Neural progenitor cell (in vitro differentiated cells): Measurements from ENCODE around the gene TPST2. TPM values are rescaled to one million over a fixed set of nuclear protein-coding genes. Genes with fewer than 3 reads are reported as not detected.

Source experiments
- DNase-seq: peaks from one replicate; pipeline ENCODE4 v3.0.0-alpha.2; 2016; ENCODE audit warnings: low spot score
- H2AFZ ChIP-seq: fragments of 200-600 bp; sonication (generic); replicated peaks from 2 replicates; pipeline ENCODE4 v1.6.1; 2016; ENCODE audit warnings: antibody characterized with exemption
- H3F3A ChIP-seq: fragments of 200-600 bp; sonication (generic); 2 replicates; pipeline ENCODE4 v1.6.1; 2016; ENCODE audit warnings: antibody characterized with exemption, low read depth
- H3K27ac ChIP-seq: fragments of 200-600 bp; sonication (generic); 2 replicates; pipeline ENCODE4 v1.5.1; 2016; ENCODE audit warnings: mild to moderate bottlenecking
- H3K27me3 ChIP-seq: fragments of 200-600 bp; sonication (generic); 2 replicates; pipeline ENCODE4 v1.6.1; 2016; ENCODE audit warnings: mild to moderate bottlenecking, moderate library complexity
- H3K36me3 ChIP-seq: fragments of 200-600 bp; sonication (generic); 2 replicates; pipeline ENCODE4 v1.5.1; 2016
- H3K4me1 ChIP-seq: fragments of 200-600 bp; sonication (generic); 2 replicates; pipeline ENCODE4 v1.6.1; 2016; ENCODE audit warnings: mixed run types
- H3K4me2 ChIP-seq: fragments of 200-600 bp; sonication (generic); 2 replicates; pipeline ENCODE4 v1.6.1; 2016
- H3K4me3 ChIP-seq: fragments of 200-600 bp; sonication (generic); 2 replicates; pipeline ENCODE4 v1.5.1; 2016
- H3K79me2 ChIP-seq: fragments of 200-600 bp; sonication (generic); 2 replicates; pipeline ENCODE4 v1.6.1; 2016; ENCODE audit warnings: low read depth
- H3K9ac ChIP-seq: fragments of 200-600 bp; sonication (generic); 2 replicates; pipeline ENCODE4 v1.6.1; 2016
- H3K9me3 ChIP-seq: fragments of 200-600 bp; sonication (generic); 2 replicates; pipeline ENCODE4 v1.5.1; 2016; ENCODE audit warnings: low read depth
- H4K20me1 ChIP-seq: fragments of 200-600 bp; sonication (generic); 2 replicates; pipeline ENCODE4 v1.6.1; 2016; ENCODE audit warnings: low read depth
- H3K27ac Mint-ChIP-seq: 3 replicates; pipeline ENCODE4 v1.8.0; 2021; ENCODE audit warnings: mixed read lengths
- H3K27me3 Mint-ChIP-seq: 2 replicates; pipeline ENCODE4 v1.8.0; 2022; ENCODE audit warnings: low read depth, mild to moderate bottlenecking, inconsistent platforms, moderate library complexity, mixed read lengths; ENCODE audit not compliant: insufficient read depth
- H3K36me3 Mint-ChIP-seq: 3 replicates; pipeline ENCODE4 v1.8.0; 2021; ENCODE audit warnings: mixed read lengths
- H3K4me1 Mint-ChIP-seq: 3 replicates; pipeline ENCODE4 v1.8.0; 2021; ENCODE audit warnings: mixed read lengths
- H3K4me3 Mint-ChIP-seq: 3 replicates; pipeline ENCODE4 v1.8.0; 2021; ENCODE audit warnings: mild to moderate bottlenecking, moderate library complexity, mixed read lengths
- H3K9me3 Mint-ChIP-seq: 3 replicates; pipeline ENCODE4 v1.8.0; 2020; ENCODE audit warnings: mixed read lengths
- EZH2 ChIP-seq: fragments of 200-600 bp; sonication (generic); IDR thresholded peaks from 2 replicates; pipeline ENCODE4 v1.6.1; 2017; ENCODE audit warnings: antibody characterized with exemption, mild to moderate bottlenecking, moderate library complexity
- EZH2phosphoT487 ChIP-seq: fragments of 200-600 bp; sonication (generic); IDR thresholded peaks from 2 replicates; pipeline ENCODE4 v1.6.1; 2017; ENCODE audit warnings: antibody characterized with exemption
- total RNA-seq: library from RNA; depleted of rRNA; stranded (reverse); fragments of >200 nt; gene quantifications from 2 replicates; pipeline ENCODE4 v1.2.3, GENCODE V29; 2015; ENCODE audit warnings: low replicate concordance
- TF ChIP-seq, protein P1 (sequence below): fragments of 200-600 bp; sonication (generic); IDR thresholded peaks from 2 replicates; pipeline ENCODE4 v1.5.1; 2017; ENCODE audit warnings: antibody characterized with exemption, mild to moderate bottlenecking

The TPST2 gene
- total RNA-seq, 1 donor from 2014 or later = 31.7 TPM

DNA sequence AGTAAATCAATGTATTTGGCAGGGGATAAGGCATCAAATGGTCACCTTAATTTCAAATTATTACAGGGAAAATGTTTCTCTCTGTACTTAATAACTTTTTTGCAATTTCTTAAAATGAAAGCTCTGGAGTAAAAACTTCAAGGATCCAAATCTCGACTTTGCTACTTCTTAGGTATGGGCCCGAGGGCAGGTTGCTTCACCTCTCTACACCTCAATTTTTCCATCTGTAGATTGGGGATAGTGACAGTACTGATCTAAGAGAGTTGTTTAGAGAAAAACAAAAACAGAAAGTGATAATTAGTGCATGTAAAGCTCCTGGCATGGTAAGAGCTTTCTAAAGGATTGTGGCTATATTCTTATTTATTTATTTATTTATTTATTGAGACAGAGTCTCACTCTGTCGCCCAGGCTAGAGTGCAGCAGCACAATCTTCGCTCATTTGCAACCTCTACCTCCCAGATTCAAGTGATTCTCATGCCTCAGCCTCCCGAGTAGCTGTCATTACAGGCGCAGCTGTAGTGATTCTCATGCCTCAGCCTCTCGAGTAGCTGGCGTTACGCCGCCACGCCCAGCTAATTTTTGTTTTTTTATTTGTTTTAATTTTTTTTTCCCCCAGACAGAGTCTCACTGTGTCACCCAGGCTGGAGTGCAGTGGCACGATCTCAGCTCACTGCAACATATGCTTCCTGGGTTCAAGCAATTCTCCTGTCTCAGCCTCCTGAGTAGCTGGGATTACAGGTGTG, 75.3 kb downstream of the TPST2 start:
- Histone ChIP-seq H2AFZ (no peak overlapping the region), H3K79me2 (peaks cover 33% of the 10 kb centered on the region), H3K9me3 (no peaks in the 10 kb centered on the region), H3K27me3 (no peaks in the 10 kb centered on the region), H3F3A (peaks cover 10% of the 10 kb centered on the region), H3K36me3 (no peaks in the 10 kb centered on the region), H3K4me2 (no peak overlapping the region), H3K4me3 (no peak overlapping the region), H3K9ac (no peak overlapping the region), H3K27ac (no peak overlapping the region), H4K20me1 (no peaks in the 10 kb centered on the region), H3K4me1 (peaks cover 15% of the 10 kb centered on the region)
- DNase-seq = no peak
- peaks cover 3% of the 10 kb centered on the region for H3K36me3 Mint-ChIP-seq
- H3K4me1 Mint-ChIP-seq = peaks cover 35% of the 10 kb centered on the region
- no peak overlapping the region for H3K27ac Mint-ChIP-seq
- no peak overlapping the region for H3K4me3 Mint-ChIP-seq
- H3K9me3 Mint-ChIP-seq = no peaks in the 10 kb centered on the region
- TF ChIP-seq EZH2phosphoT487 = no peak
- no peak for TF ChIP-seq EZH2
- TF ChIP-seq, protein P1, sequence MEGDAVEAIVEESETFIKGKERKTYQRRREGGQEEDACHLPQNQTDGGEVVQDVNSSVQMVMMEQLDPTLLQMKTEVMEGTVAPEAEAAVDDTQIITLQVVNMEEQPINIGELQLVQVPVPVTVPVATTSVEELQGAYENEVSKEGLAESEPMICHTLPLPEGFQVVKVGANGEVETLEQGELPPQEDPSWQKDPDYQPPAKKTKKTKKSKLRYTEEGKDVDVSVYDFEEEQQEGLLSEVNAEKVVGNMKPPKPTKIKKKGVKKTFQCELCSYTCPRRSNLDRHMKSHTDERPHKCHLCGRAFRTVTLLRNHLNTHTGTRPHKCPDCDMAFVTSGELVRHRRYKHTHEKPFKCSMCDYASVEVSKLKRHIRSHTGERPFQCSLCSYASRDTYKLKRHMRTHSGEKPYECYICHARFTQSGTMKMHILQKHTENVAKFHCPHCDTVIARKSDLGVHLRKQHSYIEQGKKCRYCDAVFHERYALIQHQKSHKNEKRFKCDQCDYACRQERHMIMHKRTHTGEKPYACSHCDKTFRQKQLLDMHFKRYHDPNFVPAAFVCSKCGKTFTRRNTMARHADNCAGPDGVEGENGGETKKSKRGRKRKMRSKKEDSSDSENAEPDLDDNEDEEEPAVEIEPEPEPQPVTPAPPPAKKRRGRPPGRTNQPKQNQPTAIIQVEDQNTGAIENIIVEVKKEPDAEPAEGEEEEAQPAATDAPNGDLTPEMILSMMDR = no peak
- peaks cover 7% of the 10 kb centered on the region for H3K27me3 Mint-ChIP-seq

DNA sequence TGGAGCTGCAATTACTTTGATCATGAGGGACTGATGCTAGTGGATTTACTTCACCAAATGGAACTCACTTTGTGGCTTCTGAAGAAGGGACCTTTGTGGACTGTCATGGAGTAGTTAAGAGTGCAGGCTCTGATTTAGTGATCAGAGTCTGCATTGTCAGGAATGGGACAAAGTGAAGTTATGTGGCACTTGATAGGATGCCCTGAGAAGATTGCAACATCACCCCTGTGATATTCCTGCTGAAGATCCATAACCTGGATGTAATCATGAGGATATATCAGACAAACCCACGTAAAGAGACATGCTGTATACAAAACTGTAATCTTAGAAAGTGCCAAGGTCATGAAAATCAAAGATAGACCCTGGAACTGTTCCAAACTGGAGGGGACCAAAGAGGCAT, 76.1 kb downstream of the TPST2 start:
- Histone ChIP-seq H3F3A (peaks cover 10% of the 10 kb centered on the region), H3K79me2 (peaks cover 33% of the 10 kb centered on the region), H3K27ac (no peak overlapping the region), H3K27me3 (no peaks in the 10 kb centered on the region), H3K4me1 (peaks cover 15% of the 10 kb centered on the region), H3K9me3 (no peaks in the 10 kb centered on the region), H3K9ac (peak overlapping the region; percentile 78), H3K4me3 (peak overlapping the region; percentile 90), H4K20me1 (no peaks in the 10 kb centered on the region), H3K4me2 (peak overlapping the region; percentile 100), H3K36me3 (no peaks in the 10 kb centered on the region), H2AFZ (no peak overlapping the region)
- TF ChIP-seq EZH2 (no peak), EZH2phosphoT487 (no peak)
- TF ChIP-seq, protein P1 = no peak
- Mint-ChIP-seq H3K27me3 (peaks cover 11% of the 10 kb centered on the region), H3K27ac (no peak overlapping the region), H3K4me1 (peaks cover 35% of the 10 kb centered on the region), H3K9me3 (no peaks in the 10 kb centered on the region), H3K36me3 (peaks cover 9% of the 10 kb centered on the region), H3K4me3 (peak overlapping the region; percentile 100)
- DNase-seq = no peak

DNA sequence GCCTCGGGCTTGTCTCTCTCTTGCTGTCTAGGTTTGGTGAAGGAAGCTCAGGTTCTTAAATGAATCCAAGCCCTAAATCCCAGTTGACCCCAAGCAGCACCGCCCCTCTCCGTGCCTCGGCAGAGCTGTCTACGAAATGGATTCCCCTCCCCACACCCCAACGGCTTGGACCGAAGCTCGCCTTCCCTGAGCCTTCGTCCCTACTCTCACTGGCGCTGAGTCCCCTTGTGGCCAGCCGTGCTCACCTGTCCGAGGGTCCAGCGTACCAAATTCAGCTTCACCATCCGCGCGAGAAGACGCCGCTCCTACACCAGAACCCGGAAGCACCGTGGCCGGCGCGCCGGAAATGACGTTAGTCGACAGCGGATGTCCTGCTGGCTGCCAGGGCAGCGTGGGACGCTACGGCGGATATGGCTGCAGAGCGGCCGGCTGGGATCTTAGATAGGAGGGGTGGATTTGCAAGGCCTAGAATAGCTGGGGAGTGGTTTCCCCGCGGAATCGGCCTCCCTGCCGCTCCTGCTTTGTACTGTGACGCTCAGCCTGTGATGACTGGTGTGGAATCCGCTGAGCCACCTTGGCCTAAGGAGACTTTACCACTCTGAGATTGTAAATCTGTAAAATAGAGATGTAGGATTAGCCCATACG, 77.7 kb downstream of the TPST2 start, which contains the start of gene TFIP11:
Gene TFIP11 (minus strand): TSS at position 325 of the 645 bp plus-strand sequence. CDS start 2,201 bp downstream, outside the sequence.
- H3K27me3 ChIP-seq = no peaks in the 10 kb centered on the region
- Mint-ChIP-seq H3K36me3 (peaks cover 9% of the 10 kb centered on the region), H3K9me3 (no peaks in the 10 kb centered on the region), H3K27me3 (peaks cover 13% of the 10 kb centered on the region), H3K4me1 (peaks cover 35% of the 10 kb centered on the region), H3K27ac (peak within 1 kb of the TSS; percentile 90), H3K4me3 (peak within 1 kb of the TSS; percentile 100)
- no peaks in the 10 kb centered on the region for H3K36me3 ChIP-seq
- H3K4me2 ChIP-seq = peak within 1 kb of the TSS; percentile 100
- DNase-seq = peak; percentile 97
- peaks cover 10% of the 10 kb centered on the region for H3F3A ChIP-seq
- peak within 1 kb of the TSS; percentile 52 for H3K27ac ChIP-seq
- H4K20me1 ChIP-seq = no peaks in the 10 kb centered on the region
- H3K79me2 ChIP-seq = peaks cover 33% of the 10 kb centered on the region
- TF ChIP-seq EZH2 = no peak
- TF ChIP-seq, protein P1 = peak; percentile 31
- no peak for TF ChIP-seq EZH2phosphoT487
- H3K4me1 ChIP-seq = peaks cover 15% of the 10 kb centered on the region
- peak within 1 kb of the TSS; percentile 90 for H3K4me3 ChIP-seq
- no peaks in the 10 kb centered on the region for H3K9me3 ChIP-seq
- peak within 1 kb of the TSS; percentile 90 for H2AFZ ChIP-seq
- peak within 1 kb of the TSS; percentile 78 for H3K9ac ChIP-seq
